ENCODE measurements around the gene CACNB2.

- TF ChIP-seq CTCF (IDR thresholded peaks at IDR 0.05; ENCODE audit: low read depth, low read length, poor library complexity, severe bottlenecking) (no peak), EZH2phosphoT487 (IDR thresholded peaks at IDR 0.05; ENCODE audit: borderline replicate concordance, low read length) (no peak)
Measured at GRCh38 chr10:18473424-18474117, 333.3 kb downstream of the CACNB2 start.

Data from DOHH2 (cell line).